GM19035 (cell line): ENCODE data around the gene KIAA1217.

Experiments used
- ATAC-seq: cut with Tn5 transposase; IDR thresholded peaks from one replicate; pipeline ENCODE4 v1.9.1; 2021; ENCODE audit not compliant: unreplicated experiment

KIAA1217 gene

DNA sequence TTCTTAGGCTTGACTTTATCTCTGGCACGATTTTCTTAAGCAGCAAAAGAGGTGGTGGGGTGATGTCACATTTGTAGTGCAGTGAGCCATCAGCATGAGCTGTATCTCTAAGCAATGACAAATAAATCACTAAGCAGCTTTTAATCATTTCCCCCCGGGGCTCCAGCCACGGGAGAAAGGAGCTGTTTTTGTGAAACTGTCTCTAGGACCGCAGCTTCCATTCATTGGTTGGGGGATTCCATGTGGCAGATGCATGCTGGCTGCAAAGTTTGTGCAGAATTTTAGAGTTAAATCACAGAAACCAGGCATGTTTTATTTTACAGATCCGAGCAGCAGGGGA is 464 bp downstream of the KIAA1217 start:
- peak; percentile 42 for ATAC-seq

DNA sequence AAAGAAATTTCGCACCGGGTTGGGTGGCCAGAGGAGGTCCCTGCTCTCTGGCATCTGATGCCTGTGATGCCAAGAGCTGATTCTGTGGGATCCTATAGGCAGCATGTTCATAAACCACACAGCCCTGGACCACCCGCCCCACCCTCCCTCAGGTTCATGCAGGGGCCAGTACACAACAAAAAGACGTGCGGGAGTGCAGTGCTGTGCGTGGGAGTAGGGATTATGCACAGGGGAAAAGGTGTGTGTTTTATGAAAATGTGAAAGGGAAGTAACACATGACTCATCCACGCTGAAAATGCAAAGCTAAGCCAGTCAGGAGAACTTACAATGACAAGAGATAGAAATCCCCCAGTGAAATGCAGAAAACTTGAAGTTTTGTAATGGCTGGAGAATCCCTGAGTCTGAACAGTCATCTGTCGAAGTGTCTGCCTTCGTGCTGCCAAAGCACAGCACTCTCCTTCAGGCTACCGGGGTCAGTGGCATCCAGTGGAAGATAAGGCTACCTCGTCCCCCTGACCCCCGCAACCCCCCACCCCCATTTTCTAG is 1.1 kb downstream of the KIAA1217 start:
- ATAC-seq = peak; percentile 68

DNA sequence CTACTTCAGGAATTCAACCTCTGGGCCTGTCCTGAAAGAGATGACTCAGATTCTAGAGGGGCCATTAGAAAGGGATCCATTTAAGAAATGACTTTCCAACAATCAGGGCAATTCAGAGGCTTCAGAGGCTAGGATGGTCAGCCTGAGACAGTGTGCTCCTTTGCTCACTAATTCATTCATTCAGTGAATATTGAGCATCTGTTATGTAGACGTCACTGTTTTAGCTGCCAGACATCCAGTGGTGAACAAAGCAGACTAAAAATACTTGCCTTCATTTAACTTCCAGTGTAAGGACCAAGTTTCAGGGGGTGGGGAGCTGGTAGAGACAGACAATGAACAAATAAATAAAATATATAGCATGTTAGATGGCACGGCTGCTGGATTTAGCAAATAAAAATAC is 1.6 kb downstream of the KIAA1217 start:
- ATAC-seq = peak; percentile 11

DNA sequence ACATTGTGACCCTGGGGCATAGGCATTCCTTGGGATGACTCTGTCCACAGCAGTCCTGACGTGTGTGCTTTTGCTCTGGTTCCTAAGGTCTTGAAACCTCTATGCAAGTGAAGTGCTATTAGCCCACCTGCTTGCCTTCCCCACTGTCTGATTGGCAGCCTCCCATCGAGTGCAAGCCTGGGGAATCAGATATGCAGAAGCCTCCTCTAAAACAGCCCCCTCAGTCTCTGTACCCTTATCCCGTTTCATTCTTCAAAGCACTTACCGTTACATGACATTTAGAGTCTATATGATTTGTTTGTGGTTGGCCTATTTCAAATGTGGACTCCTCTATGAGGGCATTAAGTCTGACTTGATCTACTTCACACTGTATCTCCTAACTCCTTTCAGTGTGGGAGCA is 4.3 kb downstream of the KIAA1217 start:
- ATAC-seq = no peak

DNA sequence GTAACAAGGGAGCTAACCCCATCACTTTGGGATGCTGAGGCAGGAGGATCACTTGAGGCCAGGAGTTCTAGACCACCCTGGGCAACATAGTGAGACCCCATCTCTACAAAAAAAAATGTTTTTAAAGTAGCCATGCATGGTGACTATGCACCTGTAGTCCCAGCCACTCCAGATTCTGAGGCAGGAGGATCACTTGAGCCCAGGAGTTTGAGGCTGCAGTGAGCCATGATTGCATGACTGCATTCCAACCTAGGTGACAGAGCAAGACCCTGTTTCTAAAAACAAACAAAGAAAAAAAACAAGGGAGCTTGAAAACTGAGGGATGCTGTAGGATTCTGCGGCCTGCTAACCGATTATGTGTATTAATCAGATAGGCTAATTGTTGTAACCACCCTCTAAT is 4.9 kb downstream of the KIAA1217 start:
- ATAC-seq = no peak

DNA sequence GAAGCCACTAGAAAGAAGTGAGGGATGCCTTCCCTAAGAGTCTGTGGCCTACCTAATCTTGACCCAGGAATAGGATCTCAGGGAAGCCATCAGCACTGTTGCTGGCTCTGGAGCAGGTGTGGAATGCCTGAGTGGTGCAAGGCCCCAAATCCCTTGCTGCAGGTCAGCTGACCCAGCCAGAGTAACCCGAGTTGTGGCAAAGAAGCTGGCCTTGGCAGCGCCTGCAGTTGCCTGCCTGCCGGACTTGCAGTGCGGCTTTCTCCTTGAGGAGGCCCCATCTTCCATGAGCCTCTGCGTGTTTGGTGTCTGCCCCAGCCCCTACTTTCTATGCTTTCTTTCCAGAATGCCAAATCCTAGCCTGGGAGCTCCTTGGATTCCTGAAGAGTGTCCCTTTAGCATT is 5.8 kb downstream of the KIAA1217 start:
- ATAC-seq = no peak

DNA sequence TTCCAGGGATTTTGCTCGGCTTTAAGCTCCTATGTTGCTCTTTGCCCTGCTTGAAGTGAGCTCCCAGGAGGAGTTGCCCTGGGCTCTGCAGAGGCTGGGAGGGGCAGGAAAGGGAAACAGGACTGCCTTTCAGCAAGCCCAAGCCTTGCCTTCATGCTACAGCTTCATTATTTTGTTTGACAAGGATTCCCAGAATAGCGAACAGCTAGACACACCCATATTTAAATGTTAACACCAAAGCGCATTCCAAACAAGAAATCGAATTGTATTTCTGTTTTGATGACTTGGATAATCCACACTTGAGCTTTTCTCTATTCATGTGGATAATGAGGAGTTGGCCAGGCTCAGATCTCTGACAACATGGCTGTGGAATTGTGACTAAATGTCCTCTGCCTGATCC is 6.3 kb downstream of the KIAA1217 start:
- ATAC-seq = no peak

DNA sequence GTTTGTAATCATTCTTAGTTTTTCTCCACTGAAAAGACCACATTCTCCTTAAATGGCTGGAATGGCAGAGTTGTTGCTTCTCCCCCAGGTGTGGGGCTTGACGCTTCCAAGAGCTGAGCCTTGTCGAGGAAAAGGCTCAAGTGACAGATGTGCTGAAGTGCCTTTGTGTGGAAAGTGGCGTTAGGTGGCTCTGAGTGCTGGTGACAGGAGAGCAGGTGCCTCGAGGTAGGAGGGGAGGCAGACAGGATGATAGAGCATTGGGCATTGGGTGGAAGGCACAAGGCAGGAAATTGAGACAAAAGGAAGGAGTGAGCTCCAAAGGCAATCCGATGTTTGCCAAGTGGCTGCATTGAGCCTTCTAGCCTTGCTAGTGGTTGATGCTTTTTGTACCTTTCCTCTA is 6.7 kb downstream of the KIAA1217 start:
- ATAC-seq = no peak

DNA sequence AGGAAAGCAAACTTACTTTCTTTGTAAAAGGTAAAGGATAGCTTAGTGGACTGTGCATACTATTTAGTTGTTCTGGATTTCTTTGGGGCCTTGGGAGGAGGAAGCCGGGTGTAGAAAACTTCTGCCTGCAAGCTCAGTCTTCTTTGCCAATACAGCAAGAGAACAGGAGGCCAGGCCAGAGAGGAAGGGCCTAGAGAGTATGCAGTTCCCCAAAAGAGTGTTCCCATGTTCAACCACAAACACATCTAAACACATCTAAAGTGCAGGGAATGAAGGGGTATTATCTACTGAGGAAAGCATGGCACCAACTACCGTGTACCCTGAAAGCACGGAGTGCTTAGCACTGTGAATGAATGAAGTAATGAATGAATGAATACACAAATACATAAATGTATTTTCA is 11.0 kb downstream of the KIAA1217 start:
- ATAC-seq = no peak

DNA sequence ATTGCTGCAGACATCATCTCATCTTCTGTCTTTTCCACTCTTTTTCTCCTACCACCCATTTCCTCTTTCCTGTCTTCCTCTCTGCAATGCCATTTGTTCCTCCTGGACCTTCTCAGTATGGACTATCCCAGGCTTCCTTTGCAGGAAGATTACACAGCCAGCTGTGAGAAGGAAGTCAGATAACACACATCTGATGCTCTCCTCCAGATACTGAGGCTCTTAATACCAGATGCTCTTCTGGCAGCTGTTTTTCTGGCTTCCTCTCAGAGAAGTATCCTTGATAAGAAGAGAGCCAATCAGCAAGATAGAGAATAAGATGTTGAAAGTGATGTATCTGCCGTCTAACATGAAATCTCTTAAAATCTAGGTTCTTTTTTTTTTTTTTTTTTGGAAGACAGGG is 14.4 kb downstream of the KIAA1217 start:
- no peak for ATAC-seq

DNA sequence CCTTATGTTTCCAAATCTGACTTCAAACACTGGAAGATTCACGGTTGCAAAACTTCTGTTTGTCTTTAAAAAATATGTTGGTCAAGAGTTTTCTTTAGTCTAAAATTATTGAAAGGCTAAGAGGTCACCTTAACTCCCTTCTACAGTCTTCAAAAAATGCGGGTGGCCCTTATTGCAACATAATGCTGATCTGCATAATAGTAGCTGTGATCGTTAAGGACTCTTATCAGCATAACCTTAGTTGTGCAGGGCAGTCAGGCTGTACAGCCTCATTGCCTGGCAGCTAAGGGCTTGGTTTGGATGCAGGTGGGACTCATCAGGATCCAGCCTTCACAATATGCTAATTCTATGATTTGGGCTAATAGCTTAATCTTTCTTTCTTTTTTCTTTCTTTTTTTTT is 15.0 kb downstream of the KIAA1217 start:
- no peak for ATAC-seq

DNA sequence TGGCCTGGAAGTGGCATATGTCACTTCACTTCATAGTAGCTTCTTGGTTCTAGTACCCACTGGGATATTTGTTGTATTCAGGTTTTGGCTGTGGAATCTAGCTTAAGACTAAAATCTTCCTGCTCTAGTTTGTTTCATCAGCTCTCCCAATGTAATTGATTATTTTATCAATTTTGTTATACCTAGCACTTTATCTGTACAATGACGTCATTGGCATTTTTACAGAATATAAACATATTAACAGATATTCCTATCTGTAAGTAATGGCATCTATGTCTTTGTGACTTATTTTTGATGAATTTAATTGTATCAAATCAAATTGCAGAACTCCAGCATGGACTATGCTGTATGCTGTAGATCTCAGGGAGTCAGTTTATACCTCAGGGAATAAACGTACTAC is 19.7 kb downstream of the KIAA1217 start:
- no peak for ATAC-seq

DNA sequence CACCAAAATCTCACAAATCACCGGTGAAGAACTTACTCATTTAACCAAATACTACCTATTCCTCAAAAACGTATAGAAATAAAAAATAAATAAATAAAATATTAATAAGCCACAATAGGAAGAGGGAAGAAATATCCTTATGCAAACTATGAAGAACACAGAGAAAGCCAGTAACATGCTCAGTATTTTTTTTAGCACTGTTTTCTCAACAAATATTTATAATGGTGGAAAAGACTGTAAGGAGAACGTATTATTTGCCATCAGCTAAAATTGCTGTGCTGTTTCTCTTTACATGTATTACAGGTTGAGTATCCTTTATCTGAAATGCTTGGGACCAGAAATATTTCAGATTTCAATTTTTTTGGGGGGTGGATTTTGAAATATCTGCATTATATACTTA is 21.0 kb downstream of the KIAA1217 start:
- ATAC-seq = no peak

DNA sequence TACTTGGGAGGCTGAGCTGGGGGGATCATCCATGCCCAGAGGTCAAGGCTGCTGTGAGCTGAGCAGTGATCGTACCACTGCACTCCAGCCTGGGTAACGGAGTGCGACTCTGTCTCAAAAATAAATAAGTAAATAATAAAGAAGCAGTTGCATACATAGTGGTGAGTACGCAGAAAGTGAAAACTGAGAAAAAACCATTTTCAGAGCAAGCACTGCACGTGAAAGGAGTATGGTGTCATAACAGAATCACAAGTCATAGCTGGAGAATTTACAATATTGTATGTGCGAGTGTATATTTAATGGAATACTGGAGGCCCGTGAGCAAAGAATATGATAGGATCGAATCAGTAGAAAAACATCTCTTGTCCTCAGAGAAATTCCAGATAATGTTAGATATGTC is 22.3 kb downstream of the KIAA1217 start:
- no peak for ATAC-seq

DNA sequence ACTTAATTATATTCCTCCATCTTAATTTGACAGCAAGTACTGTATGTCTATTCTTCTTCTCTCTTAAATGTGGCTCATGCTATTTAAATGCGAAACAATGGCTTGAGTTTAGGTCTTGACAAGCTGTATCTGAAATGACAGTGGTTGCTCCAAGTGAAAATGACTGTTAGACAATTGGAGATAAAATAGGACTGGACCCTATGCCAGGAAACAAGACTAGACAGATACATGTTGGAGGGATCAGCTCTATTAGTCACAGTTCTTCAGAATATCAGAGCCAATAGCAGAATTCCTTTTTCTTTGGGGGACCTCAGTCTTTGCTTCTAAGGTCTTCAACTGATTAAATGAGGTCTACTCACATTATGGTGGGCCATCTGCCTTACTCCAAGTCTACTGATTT is 25.8 kb downstream of the KIAA1217 start:
- ATAC-seq = no peak

DNA sequence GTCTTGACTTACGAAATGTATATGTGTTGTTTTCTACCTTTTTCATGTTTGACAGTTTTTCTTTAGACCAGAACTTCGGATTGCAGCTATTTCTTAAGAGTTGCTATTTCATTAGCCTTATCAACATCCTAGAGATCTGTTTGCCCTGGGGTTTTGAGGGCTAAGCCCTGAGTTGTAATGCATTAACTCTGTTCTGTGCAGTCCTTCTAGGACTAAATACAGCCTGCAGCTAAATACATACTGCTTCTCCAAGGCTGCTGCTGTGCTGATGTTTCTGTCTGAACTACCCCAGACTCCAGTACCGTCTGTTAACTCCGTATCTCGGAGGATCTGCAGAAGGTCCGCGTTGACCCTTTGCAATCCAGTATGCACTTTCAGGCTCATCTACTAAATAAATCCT is 26.5 kb downstream of the KIAA1217 start:
- ATAC-seq = no peak

DNA sequence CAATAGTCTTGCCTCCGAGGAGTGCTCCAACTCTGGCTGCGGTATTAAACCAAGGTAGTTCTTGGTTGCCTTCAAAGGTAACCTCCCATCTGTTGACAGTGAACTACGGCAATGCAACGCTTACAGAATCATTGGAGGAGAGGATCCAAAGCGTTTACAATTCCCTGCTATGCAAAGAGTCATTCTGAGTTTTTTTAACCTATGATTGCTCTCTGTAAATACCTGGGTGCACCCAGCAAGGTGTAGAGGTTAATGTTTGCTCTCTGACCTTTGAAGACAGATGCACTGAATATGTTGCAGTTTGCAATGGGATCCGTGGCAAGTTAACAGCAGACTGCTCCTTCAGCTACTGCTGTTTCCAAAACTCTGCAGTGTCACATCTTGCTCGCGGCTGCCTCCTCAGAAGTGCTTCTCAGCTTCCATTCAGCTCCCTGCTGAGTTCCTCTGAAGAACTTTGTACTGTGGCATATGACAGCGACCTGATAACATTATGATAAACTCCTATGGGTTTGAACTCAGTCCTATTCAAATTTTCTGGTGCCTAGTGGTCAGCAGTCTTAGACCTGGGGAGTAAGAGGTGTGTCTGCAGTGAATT is 29.0 kb downstream of the KIAA1217 start:
- ATAC-seq = no peak

DNA sequence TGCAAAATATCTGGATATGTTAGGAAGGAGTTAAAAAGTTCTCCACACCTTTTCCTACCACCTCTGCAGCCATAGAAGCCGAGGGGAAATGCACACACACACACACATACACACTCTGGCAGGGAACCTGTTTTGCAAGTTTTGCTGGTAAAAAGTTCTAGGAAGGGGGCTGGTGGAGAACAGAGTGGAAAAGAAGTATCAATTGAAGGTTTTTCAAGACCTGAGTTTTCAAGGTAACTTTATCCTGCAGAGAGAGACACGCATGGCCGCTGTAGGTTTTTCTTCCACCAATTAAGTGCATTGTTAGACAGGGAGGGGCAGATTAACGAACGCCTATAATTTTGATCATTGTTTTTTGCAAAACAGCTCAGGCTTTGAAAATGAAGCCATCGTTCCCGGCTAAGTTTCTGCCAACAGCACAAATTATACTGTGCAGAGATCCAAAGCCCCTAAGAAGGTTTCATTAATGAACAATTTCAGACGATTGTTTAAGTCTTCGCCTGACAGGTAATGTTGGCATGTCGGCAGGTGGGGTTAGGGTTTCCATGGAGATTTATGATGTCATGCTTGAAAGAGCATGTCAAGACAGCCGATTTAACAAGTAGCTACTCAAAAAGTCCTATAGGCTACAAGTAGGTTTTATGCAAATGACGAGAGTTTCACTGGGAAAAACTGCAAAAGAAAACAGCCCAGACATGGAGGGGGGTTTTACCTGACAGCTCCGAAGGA is 29.7 kb downstream of the KIAA1217 start:
- ATAC-seq = no peak

DNA sequence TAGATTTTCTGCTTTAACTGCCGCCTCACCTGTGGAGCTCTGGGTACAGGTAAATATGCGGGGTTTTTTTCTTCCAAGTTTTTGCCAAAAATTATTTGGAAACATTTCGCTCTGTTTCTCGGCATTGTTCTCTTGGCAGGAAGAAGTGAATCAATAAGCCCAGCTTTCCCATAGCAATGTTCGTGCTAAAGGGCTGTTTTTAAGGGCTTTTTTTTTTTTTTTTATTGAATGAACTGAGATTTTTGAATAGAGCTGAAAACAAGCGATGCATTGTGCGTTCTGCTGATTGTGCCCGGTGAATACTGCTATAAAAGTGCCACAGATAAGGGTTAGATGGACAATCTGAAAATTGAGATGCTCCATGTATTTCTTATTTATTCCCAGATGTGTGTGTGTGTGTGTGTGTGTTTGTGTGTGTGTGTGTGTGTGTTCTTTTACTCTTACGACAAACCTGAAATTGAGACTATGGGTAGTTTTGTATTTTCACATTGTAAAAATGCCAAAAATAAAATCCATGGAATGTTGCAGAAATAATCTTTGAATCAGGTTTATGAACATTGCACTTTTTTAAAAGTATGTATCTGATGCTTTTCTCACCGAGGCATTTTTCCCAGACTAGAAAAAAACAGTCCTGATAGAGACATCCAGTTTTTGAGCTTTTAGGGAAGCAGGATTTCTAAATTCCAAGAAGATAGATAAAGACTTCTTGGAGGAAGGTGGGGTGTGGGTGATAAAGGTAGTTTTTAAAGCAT is 30.5 kb downstream of the KIAA1217 start:
- ATAC-seq = no peak

DNA sequence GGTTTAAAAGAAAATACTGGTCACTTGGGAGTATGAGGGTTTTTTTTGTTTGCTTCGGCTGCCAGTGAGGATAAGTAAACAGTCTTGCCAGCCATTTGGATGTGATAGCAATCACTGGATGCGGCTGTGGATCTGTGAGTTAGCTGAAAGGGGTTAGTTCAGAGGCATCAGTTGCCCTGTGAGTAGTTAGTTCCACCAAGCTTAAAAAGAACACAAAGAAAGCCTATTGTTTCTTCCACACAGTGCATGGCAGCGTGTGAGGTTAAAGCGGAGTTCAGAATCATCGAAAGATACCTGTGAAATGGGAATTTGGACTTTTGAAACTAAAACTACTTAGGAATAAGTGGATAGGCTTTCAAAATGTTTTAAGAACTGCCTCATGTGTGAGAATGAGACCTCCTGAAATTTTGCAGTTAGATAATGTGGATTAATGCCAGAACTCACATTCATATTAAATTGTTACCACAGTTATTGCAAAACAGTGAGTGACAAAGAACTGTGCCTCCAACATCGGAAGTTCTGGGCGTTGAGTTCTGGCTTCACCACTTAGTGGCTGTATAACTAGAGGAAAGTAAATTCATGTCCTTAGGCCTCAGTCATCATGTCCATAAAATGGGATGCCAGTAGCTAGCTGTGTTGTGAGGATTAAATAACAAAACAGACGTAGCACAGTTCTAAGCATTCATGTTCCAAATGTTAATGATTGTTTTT is 31.3 kb downstream of the KIAA1217 start:
- ATAC-seq = no peak

DNA sequence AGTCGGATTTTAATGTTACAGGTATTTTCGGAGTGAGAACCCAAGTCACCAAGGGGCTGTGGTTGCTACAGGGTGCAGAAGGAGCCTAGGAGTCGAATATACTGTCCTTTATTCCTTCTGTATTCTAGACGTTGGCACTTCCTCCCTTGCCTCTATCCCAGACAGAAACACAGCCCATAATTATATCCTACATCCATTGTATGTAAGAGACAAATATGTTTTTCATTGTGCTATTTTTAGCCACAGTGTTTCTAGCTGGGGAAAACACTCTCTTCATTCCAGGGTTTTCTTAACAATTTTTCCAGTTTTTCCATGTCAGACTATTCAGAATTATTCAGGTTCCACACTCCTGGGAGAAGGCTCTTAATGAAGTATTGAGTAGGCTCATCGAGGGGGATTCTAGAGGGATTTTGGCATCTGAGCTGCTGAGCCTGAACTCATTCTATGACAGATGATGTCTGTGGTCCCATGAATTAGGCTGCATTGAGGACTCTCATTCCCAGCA is 32.6 kb downstream of the KIAA1217 start:
- ATAC-seq = no peak
